Measurements from ENCODE around the gene HES7.

HES7 gene

GRCh38 chr17:8143581-8144400, 19.9 kb upstream of the HES7 start:
- DNase-seq (ENCODE audit: low read depth in 4 of 4, low spot score in 1 of 4) = no peak

GRCh38 chr17:8142887-8143580, 19.1 kb upstream of the HES7 start:
- DNase-seq (ENCODE audit: low read depth in 4 of 4, low spot score in 1 of 4) = no peak

- DNase-seq (ENCODE audit: low read depth in 4 of 4, low spot score in 1 of 4) = no peak
Measured at GRCh38 chr17:8142158-8142886, 18.4 kb upstream of the HES7 start.

- DNase-seq (ENCODE audit: low read depth in 4 of 4, low spot score in 1 of 4) = no peak
Measured at GRCh38 chr17:8141741-8142140, 17.8 kb upstream of the HES7 start.

- DNase-seq (ENCODE audit: low read depth in 4 of 4, low spot score in 1 of 4) = no peak
Measured at GRCh38 chr17:8141045-8141444, 17.1 kb upstream of the HES7 start.

- no peak for DNase-seq (ENCODE audit: low read depth in 4 of 4, low spot score in 1 of 4)
Measured at GRCh38 chr17:8140065-8141029, 16.4 kb upstream of the HES7 start.

GRCh38 chr17:8138672-8139371, 14.9 kb upstream of the HES7 start:
- peak; percentile 91 to 97 (median 96) for DNase-seq (ENCODE audit: low read depth in 4 of 4, low spot score in 1 of 4)

- DNase-seq (ENCODE audit: low read depth in 4 of 4, low spot score in 1 of 4) = no peak
Measured at GRCh38 chr17:8138374-8138671, 14.4 kb upstream of the HES7 start.

GRCh38 chr17:8137645-8138373, 13.9 kb upstream of the HES7 start:
- no peak for DNase-seq (ENCODE audit: low read depth in 4 of 4, low spot score in 1 of 4)

GRCh38 chr17:8133941-8134340, 10.0 kb upstream of the HES7 start:
- DNase-seq (ENCODE audit: low read depth in 4 of 4, low spot score in 1 of 4) = no peak

- no peak for DNase-seq (ENCODE audit: low read depth in 4 of 4, low spot score in 1 of 4)
Measured at GRCh38 chr17:8133399-8133798, 9.5 kb upstream of the HES7 start.

GRCh38 chr17:8131844-8132441, 8.0 kb upstream of the HES7 start:
- DNase-seq (ENCODE audit: low read depth in 4 of 4, low spot score in 1 of 4) = no peak

GRCh38 chr17:8128125-8128784, 4.3 kb upstream of the HES7 start:
- DNase-seq (ENCODE audit: low read depth in 4 of 4, low spot score in 1 of 4) = no peak

- peak in 2 of 4 experiments; percentile 15 to 54 for DNase-seq (ENCODE audit: low read depth in 4 of 4, low spot score in 1 of 4)
Measured at GRCh38 chr17:8126491-8127066, 2.7 kb upstream of the HES7 start.

GRCh38 chr17:8125947-8126490, 2.1 kb upstream of the HES7 start:
- no peak for DNase-seq (ENCODE audit: low read depth in 4 of 4, low spot score in 1 of 4)

- peak; percentile 80 to 98 (median 85) for DNase-seq (ENCODE audit: low read depth in 4 of 4, low spot score in 1 of 4)
Measured at GRCh38 chr17:8125154-8125946, 1.4 kb upstream of the HES7 start.

All from stimulated activated CD4-positive, alpha-beta T cell treated with anti-CD3 and anti-CD28 coated beads, Interleukin-1b, Interleukin-23, amount 100 ng/mL, for 24 hours (primary cell).